ENCODE data around the gene SLC5A10.

DNA sequence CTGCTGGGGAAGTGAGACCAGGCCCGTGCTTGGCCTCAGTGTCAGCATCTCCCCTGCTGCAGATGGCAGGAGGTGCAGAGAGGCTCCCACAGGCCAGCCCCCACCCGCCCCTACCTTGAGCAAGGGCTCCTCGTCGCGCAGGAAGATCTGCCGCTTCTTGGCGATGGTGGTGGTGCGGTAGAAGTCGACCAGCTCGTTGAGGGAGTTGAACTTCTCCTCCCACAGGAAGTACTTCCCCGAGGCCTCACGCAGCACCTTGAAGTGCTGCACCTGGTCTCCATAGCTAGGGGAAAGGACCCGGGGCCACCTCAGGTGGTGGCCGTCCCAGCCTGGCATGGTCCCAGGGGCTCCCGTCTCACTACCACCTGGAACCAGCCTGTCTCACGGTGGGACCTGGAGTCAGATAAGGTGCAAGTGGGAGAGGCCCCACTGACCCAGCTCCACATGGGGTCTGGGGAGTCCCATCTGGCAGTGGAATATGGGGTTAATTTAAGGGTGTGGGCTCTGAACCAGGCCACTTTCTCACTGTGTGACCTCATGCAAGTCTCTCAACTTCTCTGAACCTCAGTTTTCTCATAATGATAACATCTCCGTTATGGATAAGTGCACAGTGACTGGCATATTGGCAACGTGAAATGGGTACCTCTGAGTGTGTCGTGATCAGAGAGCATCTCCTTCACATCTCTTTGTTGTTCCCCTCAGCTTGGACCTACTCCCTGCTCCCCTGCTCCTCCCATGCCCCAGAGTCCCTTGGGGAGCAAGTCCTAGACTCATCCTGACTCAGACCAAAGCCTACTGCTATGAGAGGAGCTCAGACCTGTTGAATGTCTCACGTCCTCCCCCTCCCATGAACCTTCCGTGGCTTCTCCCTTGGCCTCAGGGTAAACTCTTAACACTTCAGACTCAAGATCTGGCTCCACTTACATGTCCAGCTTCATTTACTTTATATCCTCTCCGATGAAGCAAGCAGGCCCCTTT lies 72.4 kb downstream of the SLC5A10 start:
- no peak for TF ChIP-seq CTCF (conservative IDR thresholded peaks at IDR 0.05)
- TF ChIP-seq EZH2 (IDR thresholded peaks at IDR 0.05; ENCODE audit: low read depth), result no peak
